ENCODE measurements around the gene RNLS.

The RNLS gene

DNA sequence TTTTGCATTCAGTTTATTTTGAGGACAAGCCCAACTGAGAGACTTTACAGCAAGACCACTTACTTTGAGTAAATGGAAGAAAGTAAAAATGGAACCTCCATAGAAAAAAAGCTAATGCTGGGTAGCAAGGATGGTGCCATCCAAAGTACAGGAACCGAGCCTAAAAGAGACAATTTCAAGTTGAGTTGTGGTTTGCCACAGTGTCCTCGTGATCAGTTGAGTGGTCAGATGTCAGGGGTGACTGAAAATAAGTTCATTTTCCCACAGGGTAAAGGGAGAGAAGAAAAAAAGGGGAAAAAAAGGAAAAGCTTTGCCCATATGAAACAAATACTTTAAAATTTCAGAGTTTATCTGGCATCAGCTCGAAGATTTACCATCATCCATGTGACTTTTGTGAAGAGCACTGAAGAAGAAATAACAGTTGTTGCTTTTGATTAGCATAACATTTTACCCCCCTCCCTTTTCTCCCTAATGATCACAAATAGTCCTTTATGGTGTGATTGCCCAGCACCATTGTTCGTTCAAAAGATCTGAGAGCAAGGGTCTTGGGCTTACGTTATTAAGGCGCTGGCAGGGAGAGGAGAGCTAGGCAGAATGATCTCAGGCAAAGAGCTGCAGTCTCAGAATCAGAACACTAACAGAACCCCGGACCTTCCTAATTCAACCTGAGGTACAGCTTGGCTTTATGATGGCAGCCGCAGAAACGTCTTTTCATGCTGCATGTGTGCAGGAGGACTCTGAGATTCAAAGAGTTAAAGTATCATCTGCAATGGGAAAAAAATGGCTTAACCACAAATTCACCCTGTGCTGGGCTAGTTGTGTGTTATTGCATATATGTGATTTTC lies 338.1 kb downstream of the RNLS start:
- no peak for TF ChIP-seq TAF1 (IDR thresholded peaks at IDR 0.05; ENCODE audit: borderline replicate concordance, insufficient read depth, low read length)
- TF ChIP-seq SIN3A (IDR thresholded peaks at IDR 0.05; ENCODE audit: borderline replicate concordance, insufficient read depth, low read length) = no peak
- TF ChIP-seq POLR2AphosphoS5 (IDR thresholded peaks at IDR 0.05; ENCODE audit: low read depth, low read length) = no peak
- TF ChIP-seq FOXP2 (optimal IDR thresholded peaks at IDR 0.05; ENCODE audit: borderline replicate concordance, extremely low read depth, extremely low read length, insufficient read depth) = no peak
- TF ChIP-seq, protein P1, sequence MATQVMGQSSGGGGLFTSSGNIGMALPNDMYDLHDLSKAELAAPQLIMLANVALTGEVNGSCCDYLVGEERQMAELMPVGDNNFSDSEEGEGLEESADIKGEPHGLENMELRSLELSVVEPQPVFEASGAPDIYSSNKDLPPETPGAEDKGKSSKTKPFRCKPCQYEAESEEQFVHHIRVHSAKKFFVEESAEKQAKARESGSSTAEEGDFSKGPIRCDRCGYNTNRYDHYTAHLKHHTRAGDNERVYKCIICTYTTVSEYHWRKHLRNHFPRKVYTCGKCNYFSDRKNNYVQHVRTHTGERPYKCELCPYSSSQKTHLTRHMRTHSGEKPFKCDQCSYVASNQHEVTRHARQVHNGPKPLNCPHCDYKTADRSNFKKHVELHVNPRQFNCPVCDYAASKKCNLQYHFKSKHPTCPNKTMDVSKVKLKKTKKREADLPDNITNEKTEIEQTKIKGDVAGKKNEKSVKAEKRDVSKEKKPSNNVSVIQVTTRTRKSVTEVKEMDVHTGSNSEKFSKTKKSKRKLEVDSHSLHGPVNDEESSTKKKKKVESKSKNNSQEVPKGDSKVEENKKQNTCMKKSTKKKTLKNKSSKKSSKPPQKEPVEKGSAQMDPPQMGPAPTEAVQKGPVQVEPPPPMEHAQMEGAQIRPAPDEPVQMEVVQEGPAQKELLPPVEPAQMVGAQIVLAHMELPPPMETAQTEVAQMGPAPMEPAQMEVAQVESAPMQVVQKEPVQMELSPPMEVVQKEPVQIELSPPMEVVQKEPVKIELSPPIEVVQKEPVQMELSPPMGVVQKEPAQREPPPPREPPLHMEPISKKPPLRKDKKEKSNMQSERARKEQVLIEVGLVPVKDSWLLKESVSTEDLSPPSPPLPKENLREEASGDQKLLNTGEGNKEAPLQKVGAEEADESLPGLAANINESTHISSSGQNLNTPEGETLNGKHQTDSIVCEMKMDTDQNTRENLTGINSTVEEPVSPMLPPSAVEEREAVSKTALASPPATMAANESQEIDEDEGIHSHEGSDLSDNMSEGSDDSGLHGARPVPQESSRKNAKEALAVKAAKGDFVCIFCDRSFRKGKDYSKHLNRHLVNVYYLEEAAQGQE (IDR thresholded peaks at IDR 0.05; ENCODE audit: insufficient read depth in 1 of 2, low read depth in 2 of 2, low read length in 2 of 2) = no peak

- TF ChIP-seq, protein P1 (IDR thresholded peaks at IDR 0.05; ENCODE audit: insufficient read depth in 1 of 2, low read depth in 2 of 2, low read length in 2 of 2) = 0 out of 4 replicates have a peak, but pooled peaks of 1 of the 2 experiments have one; percentile 18
- no peak for TF ChIP-seq FOXP2 (optimal IDR thresholded peaks at IDR 0.05; ENCODE audit: borderline replicate concordance, extremely low read depth, extremely low read length, insufficient read depth)
- no peak for TF ChIP-seq POLR2AphosphoS5 (IDR thresholded peaks at IDR 0.05; ENCODE audit: low read depth, low read length)
- no peak for TF ChIP-seq SIN3A (IDR thresholded peaks at IDR 0.05; ENCODE audit: borderline replicate concordance, insufficient read depth, low read length)
- TF ChIP-seq TAF1 (IDR thresholded peaks at IDR 0.05; ENCODE audit: borderline replicate concordance, insufficient read depth, low read length) = 0 out of 2 replicates have a peak, but pooled peaks have one; percentile 12
Observed at GRCh38 chr10:88243836-88244730, 339.0 kb downstream of the RNLS start.

DNA sequence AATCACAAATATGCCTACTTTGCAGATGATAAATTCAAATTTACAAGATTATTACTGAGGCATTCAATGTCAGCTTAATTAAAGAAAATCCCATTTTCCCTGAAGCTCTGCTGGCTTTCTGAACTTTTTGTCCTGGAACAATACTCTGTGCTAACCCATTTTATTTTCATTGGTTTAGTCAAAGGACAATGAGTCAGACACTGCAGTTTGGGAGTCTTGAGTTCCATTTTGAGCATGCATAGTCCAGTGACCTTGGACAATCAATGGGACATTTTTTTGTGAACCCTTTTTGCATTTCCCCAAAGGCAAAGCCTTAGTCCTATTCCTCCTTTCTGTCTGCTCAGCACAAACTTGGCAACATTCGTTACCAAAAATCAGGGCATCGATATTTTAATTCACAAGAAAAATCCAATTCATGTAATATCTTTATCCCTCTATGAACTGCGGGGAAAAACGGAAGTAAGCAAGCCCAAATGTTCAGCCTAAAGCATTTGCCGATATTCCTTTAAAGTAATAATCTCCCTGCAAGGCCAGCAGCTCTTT lies 339.8 kb downstream of the RNLS start:
- TF ChIP-seq SIN3A (IDR thresholded peaks at IDR 0.05; ENCODE audit: borderline replicate concordance, insufficient read depth, low read length) (no peak), FOXP2 (optimal IDR thresholded peaks at IDR 0.05; ENCODE audit: borderline replicate concordance, extremely low read depth, extremely low read length, insufficient read depth) (no peak), TAF1 (IDR thresholded peaks at IDR 0.05; ENCODE audit: borderline replicate concordance, insufficient read depth, low read length) (no peak), POLR2AphosphoS5 (IDR thresholded peaks at IDR 0.05; ENCODE audit: low read depth, low read length) (no peak)
- TF ChIP-seq, protein P1 (IDR thresholded peaks at IDR 0.05; ENCODE audit: insufficient read depth in 1 of 2, low read depth in 2 of 2, low read length in 2 of 2) = no peak

GRCh38 chr10:88241501-88241900 lies 341.6 kb downstream of the RNLS start:
- TF ChIP-seq SIN3A (IDR thresholded peaks at IDR 0.05; ENCODE audit: borderline replicate concordance, insufficient read depth, low read length) (no peak), POLR2AphosphoS5 (IDR thresholded peaks at IDR 0.05; ENCODE audit: low read depth, low read length) (no peak), FOXP2 (optimal IDR thresholded peaks at IDR 0.05; ENCODE audit: borderline replicate concordance, extremely low read depth, extremely low read length, insufficient read depth) (no peak)
- TF ChIP-seq, protein P1 (IDR thresholded peaks at IDR 0.05; ENCODE audit: insufficient read depth in 1 of 2, low read depth in 2 of 2, low read length in 2 of 2) = no peak

All from PFSK-1 (cell line).